ENCODE measurements around the gene RAPGEF2.
"Not testable (repeated sequence)": the region's sequence is repeated elsewhere in the genome, so short reads cannot be mapped to it uniquely, and the experiment has no call there.

RAPGEF2 gene

DNA sequence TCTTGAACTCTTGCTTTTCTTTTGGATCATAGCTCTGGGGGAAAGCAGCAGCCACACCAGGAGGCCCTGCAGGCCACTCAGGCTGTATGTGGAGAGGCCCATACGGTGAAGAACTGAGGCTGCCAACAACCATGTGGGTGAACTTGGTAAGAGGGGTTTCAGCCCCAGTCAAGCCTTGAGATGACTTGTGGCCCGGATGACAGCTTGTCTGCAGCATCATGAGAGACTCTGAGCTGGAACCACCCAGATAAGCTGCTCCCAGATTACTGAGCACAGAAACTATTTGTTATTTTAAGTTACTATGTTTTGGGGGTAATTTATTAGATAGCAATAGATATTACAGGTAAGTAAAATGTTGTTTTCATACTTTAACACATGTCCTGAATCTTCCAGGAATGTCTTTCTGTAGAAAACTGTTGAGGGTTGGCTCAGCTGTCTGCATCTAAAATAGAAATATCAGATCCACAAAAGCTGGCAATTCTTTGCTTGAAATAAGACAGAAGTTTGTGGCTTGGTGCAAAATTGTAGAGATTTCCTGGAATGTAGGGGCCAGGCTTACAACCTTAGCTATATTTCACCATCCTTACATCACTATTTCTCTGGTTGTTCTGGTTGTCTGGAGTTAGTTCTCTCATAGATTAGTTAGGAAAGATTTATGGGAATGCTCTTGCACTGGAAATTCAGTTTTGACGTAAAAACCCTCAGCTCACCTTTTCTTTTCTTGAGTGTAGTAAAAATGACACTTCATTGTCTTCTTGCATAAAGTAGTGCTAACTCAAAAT, 272.1 kb downstream of the RAPGEF2 start:
- no peak for DNase-seq (ENCODE audit: low read depth)

DNA sequence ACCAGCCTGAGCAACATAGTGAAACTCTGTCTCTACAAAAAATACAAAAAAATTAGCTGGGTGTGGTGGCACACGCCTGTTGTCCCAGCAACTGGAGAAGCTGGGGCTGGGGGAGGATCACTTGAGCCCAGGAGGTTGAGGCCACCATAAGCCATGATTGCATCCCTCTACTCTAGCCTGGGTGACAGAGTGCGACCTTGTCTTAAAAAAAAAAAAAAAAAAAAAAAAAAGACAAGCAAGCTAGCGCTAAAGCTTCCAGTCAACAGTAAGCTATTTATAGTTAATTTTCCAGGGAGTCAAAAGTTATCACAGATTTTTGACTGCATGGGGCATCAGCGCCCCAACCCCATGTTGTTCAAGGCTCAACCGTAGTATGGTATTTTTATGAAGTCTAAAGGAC, 273.4 kb downstream of the RAPGEF2 start:
- DNase-seq (ENCODE audit: low read depth): no peak

DNA sequence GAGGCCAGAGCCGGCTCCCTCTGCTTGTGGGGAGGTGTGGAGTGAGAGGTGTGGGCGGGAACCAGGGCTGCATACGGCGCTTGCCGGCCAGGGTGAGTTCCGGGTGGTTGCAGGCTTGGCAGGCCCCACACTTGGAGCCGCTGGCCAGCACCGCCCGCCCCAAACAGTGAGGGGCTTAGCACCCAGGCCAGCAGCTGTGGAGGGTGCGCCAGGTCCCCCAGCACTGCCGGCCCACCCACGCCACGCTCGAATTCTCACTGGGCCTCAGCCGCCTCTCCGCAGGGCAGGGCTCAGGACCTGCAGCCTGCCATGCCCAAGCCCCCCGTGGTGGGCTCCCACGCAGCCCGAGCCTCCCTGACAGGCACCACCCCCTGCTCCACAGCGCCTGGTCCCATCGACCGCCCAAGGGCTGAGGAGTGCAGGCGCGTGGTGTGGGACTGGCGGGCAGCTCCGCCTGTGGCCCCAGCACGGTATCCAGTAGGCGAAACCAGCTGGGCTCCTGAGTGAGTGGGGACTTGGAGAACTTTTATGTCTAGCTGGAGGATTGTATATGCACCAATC, 275.3 kb downstream of the RAPGEF2 start:
- no peak for DNase-seq (ENCODE audit: low read depth)

DNA sequence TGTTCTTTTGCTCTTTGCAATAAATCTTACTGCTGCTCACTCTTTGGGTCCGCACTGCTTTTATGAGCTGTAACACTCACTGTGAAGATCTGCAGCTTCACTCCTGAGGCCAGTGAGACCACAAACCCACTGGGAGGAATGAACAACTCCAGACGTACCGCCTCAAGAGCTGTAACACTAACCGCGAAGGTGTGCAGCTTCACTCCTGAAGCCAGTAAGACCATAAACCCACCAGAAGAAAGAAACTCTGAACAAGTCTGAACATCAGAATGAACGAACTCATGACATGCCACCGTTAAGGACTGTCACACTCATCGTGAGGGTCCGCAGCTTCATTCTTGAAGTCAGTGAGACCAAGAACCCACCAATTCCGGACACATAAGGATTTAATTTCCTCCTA, 276.2 kb downstream of the RAPGEF2 start:
- not testable (repeated sequence) for DNase-seq (ENCODE audit: low read depth)

DNA sequence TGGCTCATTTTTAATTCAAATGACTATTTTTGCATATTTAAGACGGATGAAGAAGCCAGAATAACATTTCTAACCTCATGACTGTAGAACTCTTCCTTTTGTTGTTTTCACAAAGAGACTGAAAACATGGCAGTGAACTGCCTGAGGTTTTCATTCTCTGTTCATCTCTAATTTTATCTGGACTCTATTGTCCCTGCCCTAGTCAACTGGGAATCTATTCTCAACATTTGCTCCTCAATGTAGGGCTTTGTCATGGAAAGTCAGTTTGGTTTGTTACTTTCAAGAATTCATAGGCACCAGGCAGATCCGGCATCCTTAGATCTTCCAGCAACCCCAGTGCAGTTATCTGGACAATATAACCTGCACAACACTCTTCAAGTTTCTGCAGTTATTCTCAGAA, 277.0 kb downstream of the RAPGEF2 start:
- no peak for DNase-seq (ENCODE audit: low read depth)

DNA sequence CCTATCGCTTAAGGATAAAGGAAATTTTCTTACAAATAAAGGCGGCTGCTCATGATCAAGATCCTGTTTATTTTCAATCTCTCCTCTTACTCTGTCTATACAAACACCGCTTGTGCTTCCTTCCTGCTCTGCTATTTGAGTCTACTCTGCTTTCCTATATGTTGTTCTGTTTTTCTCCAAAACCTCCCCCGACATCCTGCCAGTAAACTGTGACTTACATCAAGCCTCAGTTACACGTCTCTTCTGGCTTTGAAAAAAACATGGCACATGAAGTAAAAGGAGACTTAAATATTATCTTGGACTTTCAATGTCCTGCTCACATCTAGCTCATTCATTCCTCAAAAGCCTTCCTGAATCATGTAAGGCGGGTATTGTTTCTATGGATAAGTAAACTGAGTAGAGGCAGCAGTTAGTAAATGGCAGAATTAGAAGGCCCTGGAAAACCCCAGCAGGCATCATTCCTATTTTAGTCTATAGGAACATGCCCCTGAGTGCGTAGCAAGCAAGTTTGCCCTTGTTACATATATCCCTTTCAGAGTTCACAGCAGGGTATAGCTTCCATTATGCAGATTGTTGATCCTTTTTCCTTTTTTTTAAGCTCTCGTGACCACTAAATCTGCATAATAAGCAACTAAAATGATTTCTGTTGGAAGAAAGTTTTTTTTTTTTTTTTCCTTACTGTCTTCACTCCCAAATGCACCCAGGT, 280.1 kb downstream of the RAPGEF2 start:
- no peak for DNase-seq (ENCODE audit: low read depth)

DNA sequence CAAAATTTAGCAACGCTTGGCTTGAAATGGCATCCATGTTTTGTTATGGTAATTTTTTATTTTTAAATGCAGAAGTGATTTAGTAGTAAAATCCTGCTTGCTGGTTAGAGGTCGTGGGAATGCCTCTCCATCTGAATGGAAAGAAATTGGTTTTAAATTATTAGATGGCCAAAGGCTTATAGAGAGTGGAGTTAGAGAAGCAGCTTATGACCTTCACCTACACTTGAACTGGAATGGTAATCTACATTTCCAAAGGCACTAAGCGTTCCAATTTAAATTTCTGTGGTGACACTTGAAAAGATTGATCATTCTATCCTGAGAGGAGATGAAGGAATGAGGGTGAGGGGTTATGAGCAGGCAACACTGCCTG, 280.7 kb downstream of the RAPGEF2 start:
- DNase-seq (ENCODE audit: low read depth): no peak

DNA sequence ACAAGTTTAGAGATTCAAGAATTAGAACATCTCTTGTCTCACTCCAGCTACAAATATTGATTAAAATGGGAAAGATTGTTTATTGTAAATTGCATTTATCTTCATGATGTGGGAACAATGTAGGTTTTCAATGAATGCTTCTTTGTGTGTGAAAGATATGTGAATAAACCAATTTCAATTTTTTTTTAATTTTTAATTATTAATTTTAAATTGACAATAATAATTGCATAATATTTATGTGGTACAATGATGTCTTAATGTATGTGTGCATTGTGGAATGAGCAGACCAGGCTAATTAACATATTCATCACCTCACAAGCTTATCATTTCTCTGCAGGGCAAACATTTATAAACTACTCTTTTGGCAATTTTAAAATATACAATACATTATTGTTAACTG, 281.1 kb downstream of the RAPGEF2 start:
- DNase-seq (ENCODE audit: low read depth): no peak

DNA sequence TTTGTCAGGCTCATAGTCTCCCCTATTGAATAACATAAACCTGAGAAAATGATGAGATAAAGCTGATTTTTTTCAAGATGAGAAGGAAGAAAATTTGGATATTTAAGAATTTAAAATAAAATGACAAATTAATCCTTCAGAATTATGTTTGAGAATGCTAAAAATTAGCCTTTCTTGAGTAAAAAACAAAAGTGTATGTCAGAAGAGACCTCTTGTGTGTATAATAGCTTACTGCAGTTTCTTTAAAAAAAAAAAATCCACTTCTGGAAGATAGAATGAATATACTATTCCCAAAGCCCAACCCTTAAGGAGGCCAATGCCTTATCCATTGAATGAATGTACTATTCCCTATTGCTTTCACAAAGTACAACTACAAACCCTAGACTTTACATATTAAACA, 281.8 kb downstream of the RAPGEF2 start:
- no peak for DNase-seq (ENCODE audit: low read depth)

DNA sequence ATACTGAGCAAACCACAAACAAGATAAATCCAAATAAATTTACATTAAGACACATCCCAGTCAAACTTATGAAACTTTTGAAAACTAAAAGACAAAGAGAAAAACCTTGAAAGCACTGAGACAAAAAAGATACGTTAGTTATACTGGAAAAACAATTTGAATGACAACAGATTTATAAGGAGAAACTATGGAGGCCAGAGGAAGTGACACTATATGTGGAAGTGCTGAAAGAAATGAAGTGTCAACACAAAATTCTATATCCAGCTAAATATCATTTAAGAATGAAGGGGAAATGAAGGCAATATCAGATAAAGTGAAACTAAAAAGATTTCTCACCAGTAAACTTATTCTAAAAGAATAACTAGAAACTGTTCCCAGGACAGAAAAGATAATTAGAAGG, 283.7 kb downstream of the RAPGEF2 start:
- DNase-seq (ENCODE audit: low read depth): no peak

DNA sequence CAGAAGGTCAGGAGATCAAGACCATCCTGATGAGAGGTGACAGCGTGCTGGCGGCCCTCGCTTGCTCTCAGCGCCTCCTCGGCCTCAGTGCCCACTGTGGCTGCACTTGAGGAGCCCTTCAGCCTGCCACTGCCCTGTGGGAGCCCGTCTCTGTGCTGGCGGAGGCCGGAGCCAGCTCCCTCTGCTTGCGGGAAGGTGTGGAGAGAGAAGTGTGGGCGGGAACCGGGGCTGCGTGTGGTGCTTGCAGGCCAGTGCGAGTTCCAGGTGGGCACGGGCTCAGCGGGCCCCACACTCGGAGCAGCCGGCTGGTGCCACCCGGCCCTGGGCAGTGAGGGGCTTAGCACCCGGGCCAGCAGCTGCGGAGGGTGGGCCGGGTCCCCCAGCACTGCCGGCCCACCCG, 286.9 kb downstream of the RAPGEF2 start:
- no peak for DNase-seq (ENCODE audit: low read depth)

DNA sequence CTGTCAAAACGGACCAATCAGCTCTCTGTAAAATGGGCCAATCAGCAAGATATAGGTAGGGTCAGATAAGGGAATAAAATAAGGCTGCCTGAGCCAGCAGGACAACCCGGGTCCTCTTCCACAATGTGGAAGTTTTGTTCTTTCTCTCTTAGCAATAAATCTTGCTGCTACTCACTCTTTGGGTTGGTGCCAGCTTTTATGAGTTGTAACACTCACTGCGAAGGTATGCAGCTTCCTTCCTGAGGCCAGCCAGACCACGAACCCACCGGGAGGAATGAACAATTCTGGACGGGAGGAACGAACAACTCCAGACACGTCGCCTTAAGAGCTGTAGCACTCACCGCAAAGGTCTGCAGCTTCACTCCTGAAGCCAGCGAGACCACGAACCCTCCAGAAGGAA, 287.8 kb downstream of the RAPGEF2 start:
- no peak for DNase-seq (ENCODE audit: low read depth)

DNA sequence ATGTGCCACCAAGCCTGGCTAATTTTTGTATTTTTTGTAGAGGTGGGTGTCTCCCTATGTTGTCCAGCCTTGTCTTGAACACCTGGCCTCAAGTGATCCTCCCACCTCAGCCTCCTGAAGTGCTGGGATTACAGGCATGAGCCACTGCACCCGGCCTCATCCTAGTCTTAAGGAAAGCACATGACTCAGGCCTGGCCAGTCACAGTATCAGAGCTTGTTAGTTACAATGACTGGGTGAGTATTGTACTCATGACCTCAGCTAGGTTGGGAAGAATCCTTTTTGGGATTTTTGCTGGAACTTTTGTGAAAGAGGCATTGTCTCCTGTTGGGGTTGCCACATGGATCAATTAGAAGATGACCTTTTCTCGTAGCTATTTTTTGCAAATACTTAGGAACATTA, 292.8 kb downstream of the RAPGEF2 start:
- no peak for DNase-seq (ENCODE audit: low read depth)

DNA sequence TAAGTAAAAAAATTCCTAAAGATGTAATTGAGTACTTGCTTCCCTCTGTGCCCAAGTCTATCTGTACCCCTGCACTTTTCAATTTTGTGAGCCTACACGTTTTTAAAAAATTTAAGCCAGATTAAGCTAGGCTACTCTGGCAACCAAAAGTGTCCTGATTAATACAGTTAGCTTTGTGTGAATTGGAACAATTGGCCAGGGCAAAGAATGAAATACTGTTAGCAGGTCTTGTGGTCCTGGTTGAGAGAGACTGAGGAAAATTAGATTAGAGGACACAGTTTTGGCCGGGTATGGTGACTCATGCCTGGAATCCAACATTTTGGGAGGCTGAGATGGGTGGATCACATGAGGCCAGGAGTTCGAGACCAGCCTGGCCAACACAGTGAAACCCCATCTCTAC, 293.3 kb downstream of the RAPGEF2 start:
- DNase-seq (ENCODE audit: low read depth): no peak

DNA sequence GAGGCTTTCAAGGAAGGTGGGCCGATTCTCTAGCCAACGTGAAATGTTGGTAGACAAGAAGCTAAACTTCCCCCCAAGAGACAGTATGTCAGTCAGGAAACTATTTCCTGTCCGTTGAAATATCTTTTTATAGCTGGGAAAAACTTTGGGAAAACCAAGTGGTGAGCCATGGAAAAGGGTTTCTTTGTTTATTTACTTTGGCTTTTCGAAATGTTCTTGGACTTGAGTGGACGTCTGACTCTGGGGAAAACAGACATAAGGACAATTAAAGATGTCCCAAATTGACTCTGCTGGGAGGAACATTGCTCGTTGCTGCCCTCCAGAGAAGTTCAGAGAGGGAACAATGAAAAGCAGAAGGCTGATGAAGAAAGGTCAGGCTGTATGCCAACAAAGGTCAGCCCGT, 295.4 kb downstream of the RAPGEF2 start:
- DNase-seq (ENCODE audit: low read depth): no peak

DNA sequence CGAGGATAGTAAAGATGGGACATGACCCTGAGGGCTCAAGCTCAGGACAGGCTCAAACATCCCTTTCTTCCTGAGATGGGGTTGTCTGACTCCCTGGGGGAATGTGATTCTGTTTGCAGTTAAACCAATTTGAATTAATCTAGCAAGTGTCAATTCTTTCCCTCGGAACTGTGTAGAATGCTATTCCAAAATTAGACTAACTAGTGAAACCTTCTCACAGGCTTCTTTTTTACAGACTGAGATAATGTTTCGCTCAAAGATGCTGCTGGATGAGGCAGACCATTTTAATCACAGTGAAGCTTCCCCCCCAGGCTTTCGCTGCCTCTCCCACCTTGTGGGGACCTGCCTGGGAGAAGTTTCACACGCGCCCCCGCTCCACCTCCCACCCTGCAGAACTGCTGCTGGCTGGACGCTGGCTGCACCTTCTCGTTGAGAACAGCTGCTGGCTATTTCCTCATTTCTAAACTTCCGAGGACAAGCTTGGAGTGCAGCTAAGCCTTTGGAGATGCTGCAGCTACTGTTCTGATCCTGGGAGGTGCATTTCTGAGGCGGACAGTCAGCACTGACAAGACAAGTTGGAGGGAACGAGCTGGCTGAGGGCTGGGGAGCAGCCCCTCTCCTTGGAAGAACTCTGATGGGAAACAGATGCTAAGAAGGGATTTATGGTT, 297.8 kb downstream of the RAPGEF2 start:
- no peak for DNase-seq (ENCODE audit: low read depth)

DNA sequence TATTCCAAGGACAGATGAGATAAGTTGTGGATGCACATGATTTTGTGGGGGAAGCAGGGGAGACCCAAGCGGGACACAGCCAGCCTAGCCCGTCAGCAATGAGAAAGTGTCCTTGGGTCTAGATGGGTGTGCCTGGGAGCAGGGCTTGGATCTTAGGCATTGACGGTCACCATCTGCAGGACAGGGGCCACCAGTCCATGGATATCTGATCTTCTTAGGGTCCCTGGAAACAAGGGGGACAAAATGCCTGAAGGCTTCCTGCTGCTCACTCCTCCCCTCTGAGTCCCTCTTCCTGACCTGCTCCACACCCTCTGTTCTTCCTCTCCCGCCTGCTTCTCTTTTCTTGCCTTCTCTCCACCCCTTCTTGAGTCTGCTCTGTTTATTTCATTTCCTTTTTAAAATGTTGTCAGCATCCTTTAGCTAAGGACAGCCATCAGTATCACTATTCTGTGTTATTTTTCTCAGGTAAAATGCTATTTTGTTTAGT, 298.4 kb downstream of the RAPGEF2 start:
- no peak for DNase-seq (ENCODE audit: low read depth)

DNA sequence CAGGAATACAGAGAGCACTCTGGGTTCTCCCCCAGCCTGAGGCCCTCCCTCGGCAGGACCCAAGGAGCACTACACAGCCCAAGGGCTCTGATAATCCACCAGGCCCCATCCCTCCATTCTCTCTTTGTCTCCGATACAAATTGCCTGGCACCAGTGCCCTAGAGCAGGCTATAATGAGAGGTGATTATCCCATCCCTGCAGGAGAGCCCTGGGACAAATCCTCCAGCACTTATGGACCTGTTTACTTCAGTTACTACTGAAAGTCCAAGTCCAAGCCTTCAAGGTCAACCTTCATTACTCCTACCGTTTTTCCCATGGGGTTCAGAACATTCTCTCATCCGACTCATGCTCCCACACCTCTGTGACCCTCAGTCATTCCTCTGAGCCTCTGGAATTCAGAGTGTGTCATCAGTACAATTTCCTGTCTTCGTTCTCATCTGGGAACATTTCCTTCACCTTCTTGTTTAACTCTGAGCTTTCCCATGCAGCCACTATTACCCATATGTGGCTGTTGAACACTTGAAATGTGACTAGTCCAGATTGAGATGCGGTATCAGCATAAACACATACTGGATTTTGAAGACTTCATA, 299.0 kb downstream of the RAPGEF2 start:
- no peak for DNase-seq (ENCODE audit: low read depth)

Data from activated T-cell treated with anti-CD3 and anti-CD28 coated beads for 1 hour (primary cell).